Measurements from ENCODE around the gene F3.

Gene F3

DNA sequence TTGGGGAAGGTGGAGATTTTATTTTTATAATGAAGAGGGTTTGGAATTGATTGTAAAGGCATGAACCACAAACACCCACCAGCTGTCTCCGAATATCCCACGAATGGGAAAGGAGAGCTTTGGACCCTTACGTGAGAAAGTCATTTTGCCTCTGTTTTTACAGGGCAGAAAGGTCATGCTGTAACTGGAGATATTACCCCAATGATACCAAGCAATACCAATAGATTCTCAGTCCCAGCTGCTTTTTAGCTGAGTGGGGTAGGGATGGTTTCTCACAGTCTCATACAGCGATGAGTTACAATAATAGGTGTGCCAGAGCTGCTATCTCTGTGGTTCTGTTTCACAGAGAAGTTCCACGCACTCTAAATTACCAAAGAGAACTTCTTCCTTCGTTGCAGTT is 8.8 kb upstream of the F3 start:
- no peaks in the 10 kb centered on the region for H3K36me3 ChIP-seq (ENCODE audit: control insufficient read depth, insufficient read depth, low read length)
- TF ChIP-seq, protein P1, sequence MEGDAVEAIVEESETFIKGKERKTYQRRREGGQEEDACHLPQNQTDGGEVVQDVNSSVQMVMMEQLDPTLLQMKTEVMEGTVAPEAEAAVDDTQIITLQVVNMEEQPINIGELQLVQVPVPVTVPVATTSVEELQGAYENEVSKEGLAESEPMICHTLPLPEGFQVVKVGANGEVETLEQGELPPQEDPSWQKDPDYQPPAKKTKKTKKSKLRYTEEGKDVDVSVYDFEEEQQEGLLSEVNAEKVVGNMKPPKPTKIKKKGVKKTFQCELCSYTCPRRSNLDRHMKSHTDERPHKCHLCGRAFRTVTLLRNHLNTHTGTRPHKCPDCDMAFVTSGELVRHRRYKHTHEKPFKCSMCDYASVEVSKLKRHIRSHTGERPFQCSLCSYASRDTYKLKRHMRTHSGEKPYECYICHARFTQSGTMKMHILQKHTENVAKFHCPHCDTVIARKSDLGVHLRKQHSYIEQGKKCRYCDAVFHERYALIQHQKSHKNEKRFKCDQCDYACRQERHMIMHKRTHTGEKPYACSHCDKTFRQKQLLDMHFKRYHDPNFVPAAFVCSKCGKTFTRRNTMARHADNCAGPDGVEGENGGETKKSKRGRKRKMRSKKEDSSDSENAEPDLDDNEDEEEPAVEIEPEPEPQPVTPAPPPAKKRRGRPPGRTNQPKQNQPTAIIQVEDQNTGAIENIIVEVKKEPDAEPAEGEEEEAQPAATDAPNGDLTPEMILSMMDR (IDR thresholded peaks at IDR 0.05; ENCODE audit: insufficient read depth, low read length, poor library complexity, severe bottlenecking) = no peak
- H3K27me3 ChIP-seq (replicated peaks; ENCODE audit: control insufficient read depth, insufficient read depth, low read length) = peaks cover 2% of the 10 kb centered on the region; the same call in 1 of the 2 replicates
- no peak for DNase-seq (ENCODE audit: extremely low read depth, insufficient read length)
- no peak overlapping the region for H3K4me3 ChIP-seq (replicated peaks; ENCODE audit: low read depth, low read length)

DNA sequence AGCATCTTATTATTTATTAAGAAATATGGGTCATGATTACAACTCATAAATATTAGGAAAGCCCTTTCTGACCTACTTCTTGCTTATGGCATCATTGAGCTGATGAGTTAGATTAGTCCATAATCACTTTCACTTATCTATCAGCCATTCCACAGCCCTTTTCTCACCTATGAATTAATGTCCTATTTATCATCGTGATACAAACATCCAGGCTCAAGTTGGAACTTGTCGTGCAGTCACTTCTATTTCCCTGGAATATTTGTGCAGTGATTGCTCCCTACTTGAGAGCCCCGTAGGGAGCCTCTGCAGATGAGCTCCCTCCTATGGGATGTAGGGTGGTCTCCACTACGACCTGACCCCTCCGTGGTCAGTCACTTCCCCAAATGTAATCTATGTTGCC is 8.1 kb upstream of the F3 start:
- Histone ChIP-seq H3K4me3 (replicated peaks; ENCODE audit: low read depth, low read length) (no peak overlapping the region), H3K36me3 (ENCODE audit: control insufficient read depth, insufficient read depth, low read length) (no peaks in the 10 kb centered on the region), H3K27me3 (replicated peaks; ENCODE audit: control insufficient read depth, insufficient read depth, low read length) (peaks cover 2% of the 10 kb centered on the region; the same call in 1 of the 2 replicates)
- TF ChIP-seq, protein P1 (IDR thresholded peaks at IDR 0.05; ENCODE audit: insufficient read depth, low read length, poor library complexity, severe bottlenecking) = no peak
- no peak for DNase-seq (ENCODE audit: extremely low read depth, insufficient read length)

DNA sequence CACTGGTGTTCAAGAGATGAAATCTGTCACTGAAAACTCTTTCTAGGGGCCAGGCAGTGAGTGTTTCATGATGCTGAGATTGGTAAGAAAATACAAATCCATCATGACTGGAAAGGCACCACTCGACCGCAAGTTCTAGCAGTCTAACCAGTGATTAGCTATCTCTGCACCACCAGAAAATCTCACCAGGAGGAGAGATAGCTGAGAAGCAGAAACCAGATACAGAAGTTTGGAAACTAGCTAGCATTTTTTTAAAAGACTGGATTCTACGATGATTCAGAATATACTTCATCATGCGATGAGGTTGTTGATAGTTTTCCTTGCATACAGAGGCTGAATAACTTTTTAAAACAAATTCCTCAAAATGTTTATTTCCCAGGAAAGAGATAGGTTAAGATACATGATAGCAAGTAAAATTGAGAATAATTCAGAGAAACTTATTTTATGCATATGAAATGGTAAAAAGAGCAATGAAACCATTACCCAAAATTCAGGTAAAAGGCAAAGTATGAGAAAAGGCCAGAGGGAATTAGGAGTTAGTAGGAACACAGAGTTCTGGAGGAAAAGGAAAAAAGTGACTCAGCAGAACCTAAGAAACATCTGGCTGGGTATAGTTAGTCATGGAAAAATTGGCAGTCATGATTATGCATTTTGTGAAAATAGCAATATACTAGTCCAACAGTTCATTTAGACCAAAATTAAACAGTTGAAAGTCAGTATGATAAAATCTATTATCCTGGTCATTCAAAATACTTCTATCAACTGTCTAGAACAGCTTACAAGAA is 3.3 kb upstream of the F3 start:
- Histone ChIP-seq H3K4me3 (replicated peaks; ENCODE audit: low read depth, low read length) (no peak overlapping the region), H3K27me3 (replicated peaks; ENCODE audit: control insufficient read depth, insufficient read depth, low read length) (peaks cover 2% of the 10 kb centered on the region), H3K36me3 (ENCODE audit: control insufficient read depth, insufficient read depth, low read length) (no peaks in the 10 kb centered on the region)
- no peak for DNase-seq (ENCODE audit: extremely low read depth, insufficient read length)
- TF ChIP-seq, protein P1 (IDR thresholded peaks at IDR 0.05; ENCODE audit: insufficient read depth, low read length, poor library complexity, severe bottlenecking) = no peak

DNA sequence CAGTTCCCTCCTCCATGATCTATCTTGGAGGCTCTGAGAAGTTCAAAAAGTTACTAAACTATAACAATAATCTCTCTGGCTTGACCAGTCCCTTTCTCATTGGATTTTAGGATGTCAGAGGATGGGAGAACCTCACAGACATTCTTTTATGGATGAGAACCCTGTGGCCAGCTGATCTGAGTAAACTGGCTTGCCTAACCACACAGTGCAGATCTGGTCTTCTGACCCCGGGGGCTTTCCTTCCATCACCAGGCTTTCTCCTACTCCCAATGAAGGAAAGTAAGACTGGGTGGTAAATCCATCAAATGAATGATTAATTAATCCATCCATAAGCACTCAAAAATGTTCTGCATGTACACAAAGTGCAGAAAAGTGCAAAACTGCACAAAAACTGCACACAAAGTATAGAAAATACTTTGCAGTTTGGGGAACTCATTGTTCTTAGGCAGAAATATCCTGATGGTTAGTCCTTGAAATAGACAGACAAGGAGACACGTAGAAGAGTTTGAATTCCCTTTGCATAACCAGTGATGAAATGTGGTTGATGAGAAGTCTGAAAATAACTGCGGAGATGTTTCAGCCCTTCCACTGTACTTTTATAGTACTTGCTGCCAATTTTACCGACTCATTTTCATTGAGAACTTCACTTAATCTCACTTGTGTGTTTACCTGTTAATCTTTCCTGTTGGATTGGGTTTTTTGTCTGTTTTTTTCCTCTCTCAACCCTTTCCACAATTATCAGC is 2.5 kb upstream of the F3 start:
- H3K4me3 ChIP-seq (replicated peaks; ENCODE audit: low read depth, low read length) = no peak overlapping the region
- no peak for DNase-seq (ENCODE audit: extremely low read depth, insufficient read length)
- peaks cover 2% of the 10 kb centered on the region for H3K27me3 ChIP-seq (replicated peaks; ENCODE audit: control insufficient read depth, insufficient read depth, low read length)
- H3K36me3 ChIP-seq (ENCODE audit: control insufficient read depth, insufficient read depth, low read length) = no peaks in the 10 kb centered on the region
- TF ChIP-seq, protein P1 (IDR thresholded peaks at IDR 0.05; ENCODE audit: insufficient read depth, low read length, poor library complexity, severe bottlenecking) = no peak

DNA sequence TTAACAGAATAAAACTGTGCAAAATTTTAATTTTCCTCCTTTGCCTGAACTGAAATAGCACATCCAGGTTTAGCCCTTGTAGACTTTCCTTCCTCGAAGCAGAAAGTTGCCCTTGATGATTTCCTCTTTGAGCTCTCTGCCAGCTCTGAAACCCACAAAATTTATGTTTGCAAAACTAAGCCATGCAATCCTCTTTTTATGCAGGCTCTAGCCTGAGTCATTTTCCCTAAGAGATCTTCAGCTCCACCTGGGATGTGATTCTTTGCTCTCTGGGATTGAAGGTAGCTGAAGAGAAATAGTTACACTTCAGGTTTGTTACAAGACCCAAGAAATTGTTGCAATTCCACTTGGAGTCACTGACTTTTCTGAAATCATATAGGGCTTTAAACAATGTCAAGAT is 1.4 kb upstream of the F3 start:
- H3K4me3 ChIP-seq (replicated peaks; ENCODE audit: low read depth, low read length) = no peak overlapping the region
- peaks cover 2% of the 10 kb centered on the region; the same call in 1 of the 2 replicates for H3K27me3 ChIP-seq (replicated peaks; ENCODE audit: control insufficient read depth, insufficient read depth, low read length)
- no peak for DNase-seq (ENCODE audit: extremely low read depth, insufficient read length)
- no peaks in the 10 kb centered on the region for H3K36me3 ChIP-seq (ENCODE audit: control insufficient read depth, insufficient read depth, low read length)
- TF ChIP-seq, protein P1 (IDR thresholded peaks at IDR 0.05; ENCODE audit: insufficient read depth, low read length, poor library complexity, severe bottlenecking) = no peak

Data from GM06990 (cell line).